Gastrocnemius medialis (tissue), 4 donors: ENCODE results near the gene ADH6. TPM values are rescaled to one million over a fixed set of nuclear protein-coding genes. Genes with fewer than 3 reads are reported as not detected.

Experiments used
- ATAC-seq, 2 donors: fragments of 150-250 bp; one replicate each; pipeline ENCODE4 v1.9.1; 2016
- DNase-seq, 2 donors: peaks; one replicate each; pipeline ENCODE4 v3.0.0-alpha.2; 2019
- H3K27ac ChIP-seq, 4 donors: fragments of 200-600 bp; sonication (generic); 1 replicate in 1 of 4; 2 replicates in 3 of 4; pipeline ENCODE4 v1.5.1; 2016 to 2018; ENCODE audit warnings: mild to moderate bottlenecking in 2 of 4, moderate library complexity in 1 of 4
- H3K27me3 ChIP-seq, 3 donors: fragments of 200-600 bp; sonication (generic) in 2 of 3; 1 replicate in 1 of 3; 2 replicates in 2 of 3; pipeline versions ENCODE4 v1.5.1 to v1.6.0; 2016 to 2019; ENCODE audit warnings: mild to moderate bottlenecking in 1 of 3, moderate library complexity in 1 of 3
- H3K36me3 ChIP-seq, 2 donors: fragments of 200-600 bp; sonication (generic) in 1 of 2; one replicate each; pipeline ENCODE4 v1.5.1; 2017 to 2018
- H3K4me1 ChIP-seq, 2 donors: fragments of 200-600 bp; sonication (generic) in 1 of 2; one replicate each; pipeline ENCODE4 v1.5.1; 2016 to 2017; ENCODE audit warnings: mild to moderate bottlenecking in 2 of 2
- H3K4me3 ChIP-seq, 4 donors: fragments of 200-600 bp; sonication (generic) in 3 of 4; 1 replicate in 1 of 4; 2 replicates in 3 of 4; pipeline ENCODE4 v1.5.1; 2016 to 2019; ENCODE audit warnings: mild to moderate bottlenecking in 2 of 4
- H3K9me3 ChIP-seq, 3 donors: fragments of 200-600 bp; sonication (generic) in 2 of 3; 1 replicate in 1 of 3; 2 replicates in 2 of 3; pipeline ENCODE4 v1.5.1; 2016 to 2019
- CTCF ChIP-seq, 5 experiments: fragments of 450-650 bp in 3 of 5; fragments of 200-600 bp in 2 of 5; sonication (generic) in 2 of 5; IDR thresholded peaks in 4 of 5; conservative IDR thresholded peaks in 1 of 5; 1 replicate in 4 of 5; 2 replicates in 1 of 5; pipeline ENCODE4 v1.5.1; 2016 to 2019; ENCODE audit warnings: antibody characterized with exemption in 5 of 5, mild to moderate bottlenecking in 3 of 5, moderate library complexity in 3 of 5
- POLR2A ChIP-seq, 2 donors: fragments of 450-650 bp; IDR thresholded peaks; one replicate each; pipeline ENCODE4 v1.6.1; 2017; ENCODE audit warnings: antibody characterized with exemption in 2 of 2, mild to moderate bottlenecking in 2 of 2, moderate library complexity in 2 of 2
- in situ Hi-C, 4 donors: fragments of 200-750 bp; cut with MboI; loops; one replicate each; pipeline versions ENCODE4 v1.15.0 to v1.8.0; 2017; ENCODE audit warnings: low sequenced_read_pairs in 4 of 4
- intact Hi-C: fragments of 100-400 bp; cut with DNase I; formaldehyde crosslinking; loops from one replicate; pipeline ENCODE4 v1.15.1; 2023; ENCODE audit warnings: low total_unique reads
- total RNA-seq, 4 donors: library from RNA; depleted of rRNA; stranded (reverse); fragments of >200 nt; gene quantifications; one replicate each; pipeline versions ENCODE4 v1.1.0 to v1.2.3, GENCODE V29; 2016

ADH6 gene
- under 1 TPM in 2 of 4 donors, not detected in 2; 0.16 to 0.49 TPM for total RNA-seq

GRCh38 chr4:99219072-99219471 is at the start of gene ADH6:
Gene ADH6, minus strand, starts transcription at chr4:99219246. Its CDS starts 94 bp downstream, at chr4:99219152.
- no peak for TF ChIP-seq CTCF (IDR thresholded peaks at IDR 0.05 in 4 of 5, conservative IDR thresholded peaks at IDR 0.05 in 1 of 5)
- TF ChIP-seq POLR2A (IDR thresholded peaks at IDR 0.05), result no peak
- Histone ChIP-seq H3K4me1 (no peaks in the 10 kb centered on the region), H3K36me3 (no peaks in the 10 kb centered on the region), H3K4me3 (no peak within 1 kb of the TSS), H3K9me3 (no peaks in the 10 kb centered on the region), H3K27ac (no peak within 1 kb of the TSS), H3K27me3 (no peaks in the 10 kb centered on the region)
- intact Hi-C loops (no loop called here), in situ Hi-C loops (no loop called here)
- no peak for ATAC-seq
- DNase-seq, result no peak

DNA sequence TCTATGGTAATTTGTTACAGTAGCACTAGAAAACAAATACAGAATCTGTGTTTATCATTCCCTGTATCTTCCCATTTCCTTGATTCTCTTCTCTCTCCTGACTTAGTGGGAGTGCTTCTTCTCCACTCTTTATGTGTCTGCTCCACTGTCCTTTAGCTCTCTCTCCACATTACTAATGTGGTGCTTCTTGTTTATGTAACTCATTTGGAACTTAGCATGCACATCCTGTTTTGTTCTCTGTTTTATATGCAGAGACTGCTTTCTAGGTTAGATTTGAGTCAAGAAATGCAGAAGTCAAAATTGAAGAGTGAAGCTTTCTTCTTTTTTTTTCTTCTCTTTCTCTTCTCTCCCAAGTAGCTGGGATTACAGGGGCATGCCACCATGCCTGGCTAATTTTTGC is 45.9 kb upstream of the ADH6 start:
- in situ Hi-C loops, result no loop called here
- Histone ChIP-seq H3K9me3 (no peaks in the 10 kb centered on the region), H3K4me3 (no peak overlapping the region), H3K27me3 (no peaks in the 10 kb centered on the region), H3K27ac (no peak overlapping the region), H3K36me3 (no peaks in the 10 kb centered on the region), H3K4me1 (no peaks in the 10 kb centered on the region)
- ATAC-seq (no peak), DNase-seq (no peak)
- intact Hi-C loops, result no loop called here
- TF ChIP-seq POLR2A (IDR thresholded peaks at IDR 0.05) (no peak), CTCF (IDR thresholded peaks at IDR 0.05 in 4 of 5, conservative IDR thresholded peaks at IDR 0.05 in 1 of 5) (no peak)

- Histone ChIP-seq H3K4me3 (no peak overlapping the region), H3K4me1 (no peaks in the 10 kb centered on the region), H3K27ac (no peak overlapping the region), H3K27me3 (no peaks in the 10 kb centered on the region), H3K9me3 (no peaks in the 10 kb centered on the region), H3K36me3 (no peaks in the 10 kb centered on the region)
- no peak for DNase-seq
- intact Hi-C loops, result no loop called here
- TF ChIP-seq POLR2A (IDR thresholded peaks at IDR 0.05), result no peak
- no peak for TF ChIP-seq CTCF (IDR thresholded peaks at IDR 0.05 in 4 of 5, conservative IDR thresholded peaks at IDR 0.05 in 1 of 5)
- ATAC-seq, result no peak
- in situ Hi-C loops, result no loop called here
Observed at GRCh38 chr4:99252746-99253145, 33.7 kb upstream of the ADH6 start.

DNA sequence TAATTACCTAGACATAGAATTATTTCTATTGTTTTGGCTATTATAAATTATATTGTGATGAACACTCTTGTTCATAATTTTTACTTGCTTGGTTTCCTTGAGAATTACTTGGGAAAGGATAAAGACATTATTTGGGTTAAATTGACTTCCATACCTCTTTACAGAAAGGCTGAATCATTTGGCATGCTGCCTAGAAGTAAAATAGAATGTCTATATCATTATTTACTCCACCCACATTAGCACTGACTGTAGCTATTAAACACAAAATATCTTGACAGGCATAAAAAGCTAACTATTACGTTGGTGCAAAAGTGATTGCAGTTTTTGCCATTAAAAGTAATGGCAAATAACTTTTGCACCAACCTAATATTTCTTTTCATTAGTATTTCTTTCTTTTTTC is 29.7 kb upstream of the ADH6 start:
- TF ChIP-seq POLR2A (IDR thresholded peaks at IDR 0.05) (no peak), CTCF (IDR thresholded peaks at IDR 0.05 in 4 of 5, conservative IDR thresholded peaks at IDR 0.05 in 1 of 5) (no peak)
- Histone ChIP-seq H3K4me3 (no peak overlapping the region), H3K27me3 (no peaks in the 10 kb centered on the region), H3K4me1 (no peaks in the 10 kb centered on the region), H3K27ac (no peak overlapping the region), H3K36me3 (no peaks in the 10 kb centered on the region), H3K9me3 (no peaks in the 10 kb centered on the region)
- ATAC-seq (no peak), DNase-seq (no peak)
- intact Hi-C loops, result no loop called here
- in situ Hi-C loops, result no loop called here

DNA sequence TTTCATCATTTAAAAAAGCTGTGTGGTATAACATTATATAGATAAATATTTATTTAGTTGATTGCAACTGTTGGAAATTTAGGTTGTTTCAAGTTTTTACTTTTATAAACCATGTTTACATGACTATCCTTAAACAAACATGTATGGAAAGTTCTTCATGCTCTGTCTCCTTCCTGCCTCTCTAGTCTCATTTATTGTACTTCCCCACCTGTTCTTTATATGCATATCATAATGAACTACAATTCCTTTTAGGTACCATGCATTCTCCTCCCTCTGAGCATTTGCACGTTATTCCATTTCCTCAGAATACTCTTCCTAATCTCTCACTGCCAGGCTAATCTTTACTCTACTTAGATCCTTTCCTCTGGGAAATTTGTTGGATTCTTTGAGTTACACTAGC is 16.9 kb upstream of the ADH6 start:
- no peaks in the 10 kb centered on the region for H3K4me1 ChIP-seq
- no peak overlapping the region for H3K27ac ChIP-seq
- TF ChIP-seq POLR2A (IDR thresholded peaks at IDR 0.05) (no peak), CTCF (IDR thresholded peaks at IDR 0.05 in 4 of 5, conservative IDR thresholded peaks at IDR 0.05 in 1 of 5) (no peak)
- in situ Hi-C loops (no loop called here), intact Hi-C loops (no loop called here)
- no peaks in the 10 kb centered on the region for H3K36me3 ChIP-seq
- H3K4me3 ChIP-seq, result no peak overlapping the region
- no peak for ATAC-seq
- DNase-seq, result no peak
- H3K9me3 ChIP-seq, result no peaks in the 10 kb centered on the region
- H3K27me3 ChIP-seq, result no peaks in the 10 kb centered on the region
